Choroid plexus epithelial cell (primary cell): Measurements from ENCODE around the gene MRPL55.

Experiments
- DNase-seq: peaks from one replicate; pipeline ENCODE4 v3.0.0-alpha.2; 2010; ENCODE audit warnings: low read depth
- H3K4me3 ChIP-seq: 2 replicates; pipeline ENCODE4 v1.5.1; 2011; ENCODE audit warnings: low read depth, mild to moderate bottlenecking, control low read depth, low read length, moderate library complexity
- TF ChIP-seq, protein P1 (sequence below): conservative IDR thresholded peaks from 2 replicates; pipeline ENCODE4 v1.5.1; 2011; ENCODE audit warnings: low read depth, mild to moderate bottlenecking, control low read depth, inconsistent platforms, low read length, moderate library complexity

The MRPL55 gene

DNA sequence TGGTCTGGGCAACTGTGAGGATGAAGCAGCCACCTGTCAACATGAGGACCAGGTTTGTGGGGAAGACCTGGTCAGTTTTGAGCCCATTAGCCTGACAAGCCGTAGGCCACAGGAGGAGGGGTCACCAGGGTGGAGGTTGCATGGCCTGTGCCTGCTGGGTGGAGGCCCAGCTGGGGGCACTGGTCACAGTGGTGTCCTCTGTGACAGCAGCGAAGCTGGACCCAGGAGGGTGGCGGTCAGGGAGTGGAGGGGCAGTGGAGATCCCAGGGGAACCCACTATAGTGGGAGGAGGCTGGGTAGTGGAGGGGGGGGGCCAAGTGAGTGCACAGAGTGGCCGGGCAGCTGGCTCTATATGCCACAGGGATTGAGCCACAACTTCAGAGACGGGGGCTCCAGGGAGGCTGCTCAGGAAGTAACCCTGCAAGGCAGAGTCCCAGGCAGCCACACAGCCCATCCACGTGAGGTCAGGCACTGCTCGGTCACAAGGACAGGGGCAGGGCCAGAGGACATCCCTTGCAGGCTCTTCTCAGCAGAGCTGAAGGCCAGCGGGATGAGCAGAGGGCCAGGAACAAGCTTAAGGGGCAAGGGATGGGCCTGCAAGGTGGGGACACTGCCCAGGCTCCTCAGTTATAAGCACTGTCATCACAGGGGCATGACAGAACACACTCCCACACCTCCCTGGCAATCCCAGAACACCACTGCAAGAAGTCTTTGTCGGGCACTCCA, 3.7 kb downstream of the MRPL55 start:
- TF ChIP-seq, protein P1, sequence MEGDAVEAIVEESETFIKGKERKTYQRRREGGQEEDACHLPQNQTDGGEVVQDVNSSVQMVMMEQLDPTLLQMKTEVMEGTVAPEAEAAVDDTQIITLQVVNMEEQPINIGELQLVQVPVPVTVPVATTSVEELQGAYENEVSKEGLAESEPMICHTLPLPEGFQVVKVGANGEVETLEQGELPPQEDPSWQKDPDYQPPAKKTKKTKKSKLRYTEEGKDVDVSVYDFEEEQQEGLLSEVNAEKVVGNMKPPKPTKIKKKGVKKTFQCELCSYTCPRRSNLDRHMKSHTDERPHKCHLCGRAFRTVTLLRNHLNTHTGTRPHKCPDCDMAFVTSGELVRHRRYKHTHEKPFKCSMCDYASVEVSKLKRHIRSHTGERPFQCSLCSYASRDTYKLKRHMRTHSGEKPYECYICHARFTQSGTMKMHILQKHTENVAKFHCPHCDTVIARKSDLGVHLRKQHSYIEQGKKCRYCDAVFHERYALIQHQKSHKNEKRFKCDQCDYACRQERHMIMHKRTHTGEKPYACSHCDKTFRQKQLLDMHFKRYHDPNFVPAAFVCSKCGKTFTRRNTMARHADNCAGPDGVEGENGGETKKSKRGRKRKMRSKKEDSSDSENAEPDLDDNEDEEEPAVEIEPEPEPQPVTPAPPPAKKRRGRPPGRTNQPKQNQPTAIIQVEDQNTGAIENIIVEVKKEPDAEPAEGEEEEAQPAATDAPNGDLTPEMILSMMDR = no peak
- no peak for DNase-seq
- H3K4me3 ChIP-seq = no peak overlapping the region

DNA sequence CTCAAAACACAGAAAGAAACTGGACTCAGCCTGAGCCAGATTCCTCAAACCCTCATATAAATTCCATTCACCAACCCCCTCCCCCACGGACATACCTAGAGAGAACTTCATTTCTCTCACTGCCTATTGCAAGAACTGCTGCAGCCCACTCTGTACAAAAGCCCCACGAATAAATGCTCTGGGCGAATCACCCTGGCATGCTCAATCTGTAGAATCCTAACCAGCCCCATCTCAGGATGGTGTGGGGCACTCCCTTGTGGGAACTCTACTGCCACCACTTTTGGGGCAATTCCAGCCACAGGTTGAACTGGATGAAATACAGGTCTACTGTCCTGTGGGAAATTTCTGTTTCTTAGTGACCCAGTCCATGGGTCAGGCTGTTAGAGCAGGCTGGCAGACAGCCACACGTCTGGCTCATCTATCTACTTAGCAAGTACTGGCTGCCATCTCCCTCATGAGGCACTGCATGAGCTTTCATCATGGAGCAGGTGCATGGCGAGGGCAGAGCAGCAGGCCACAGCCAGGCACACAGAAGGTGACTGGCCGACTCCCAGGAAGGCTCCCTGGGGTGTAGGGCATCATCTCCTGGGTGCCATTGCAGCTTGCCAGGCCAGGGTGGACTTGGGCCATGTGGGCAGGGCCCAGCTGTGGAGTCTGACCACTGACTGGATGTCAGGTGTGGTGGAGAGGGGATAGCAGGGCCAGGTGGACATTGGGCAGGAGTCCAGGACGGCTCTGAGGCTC, 4.4 kb downstream of the MRPL55 start:
- TF ChIP-seq, protein P1 = no peak
- no peak overlapping the region for H3K4me3 ChIP-seq
- no peak for DNase-seq

DNA sequence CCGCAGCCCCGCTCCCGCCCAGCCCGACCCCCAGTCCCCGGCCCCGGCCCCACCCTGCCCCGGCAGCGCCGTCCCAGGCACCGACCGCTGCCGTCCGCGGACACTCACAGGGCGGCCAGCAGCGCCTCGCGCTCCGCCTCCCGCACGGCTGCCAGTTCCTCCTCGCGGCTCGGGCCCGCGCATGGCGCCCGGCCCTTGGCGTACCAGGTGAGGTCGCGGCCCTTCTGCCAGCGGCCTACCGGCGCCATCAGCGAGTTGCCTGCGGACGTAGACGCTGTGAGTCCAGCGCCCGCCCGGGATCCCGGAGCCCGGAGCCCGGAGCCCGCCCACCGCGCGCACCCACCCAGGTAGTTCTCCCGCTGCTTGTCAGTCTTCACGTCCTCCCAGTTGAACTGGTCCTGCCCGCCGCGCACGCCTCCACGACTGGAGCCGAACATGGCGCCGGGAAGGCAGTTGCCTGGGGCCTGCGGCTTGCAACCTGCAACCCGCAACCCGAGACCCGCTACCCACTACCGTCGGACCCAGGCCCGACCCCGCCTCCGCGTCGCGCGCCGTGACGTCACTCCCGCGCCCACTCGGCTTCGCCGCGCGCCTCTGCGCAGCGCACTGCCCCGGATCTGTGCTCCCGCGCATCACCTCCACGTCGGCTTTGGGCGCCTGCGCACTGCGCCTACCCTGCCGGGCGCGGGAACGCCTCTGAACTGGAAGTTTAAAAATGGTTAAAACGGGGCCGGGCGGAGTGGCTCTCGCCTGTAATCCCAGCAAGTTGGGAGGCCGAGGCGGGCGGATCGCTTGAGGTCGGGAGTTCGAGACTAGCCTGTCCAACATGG, 6.1 kb downstream of the MRPL55 start, which contains the start of gene C1orf35:
C1orf35 (minus strand) TSS at position 535 of the 830 bp plus-strand sequence; CDS start at position 437, 98 bp downstream.
- DNase-seq = peak; percentile 92
- TF ChIP-seq, protein P1 = no peak
- H3K4me3 ChIP-seq = peak within 1 kb of the TSS; percentile 99

DNA sequence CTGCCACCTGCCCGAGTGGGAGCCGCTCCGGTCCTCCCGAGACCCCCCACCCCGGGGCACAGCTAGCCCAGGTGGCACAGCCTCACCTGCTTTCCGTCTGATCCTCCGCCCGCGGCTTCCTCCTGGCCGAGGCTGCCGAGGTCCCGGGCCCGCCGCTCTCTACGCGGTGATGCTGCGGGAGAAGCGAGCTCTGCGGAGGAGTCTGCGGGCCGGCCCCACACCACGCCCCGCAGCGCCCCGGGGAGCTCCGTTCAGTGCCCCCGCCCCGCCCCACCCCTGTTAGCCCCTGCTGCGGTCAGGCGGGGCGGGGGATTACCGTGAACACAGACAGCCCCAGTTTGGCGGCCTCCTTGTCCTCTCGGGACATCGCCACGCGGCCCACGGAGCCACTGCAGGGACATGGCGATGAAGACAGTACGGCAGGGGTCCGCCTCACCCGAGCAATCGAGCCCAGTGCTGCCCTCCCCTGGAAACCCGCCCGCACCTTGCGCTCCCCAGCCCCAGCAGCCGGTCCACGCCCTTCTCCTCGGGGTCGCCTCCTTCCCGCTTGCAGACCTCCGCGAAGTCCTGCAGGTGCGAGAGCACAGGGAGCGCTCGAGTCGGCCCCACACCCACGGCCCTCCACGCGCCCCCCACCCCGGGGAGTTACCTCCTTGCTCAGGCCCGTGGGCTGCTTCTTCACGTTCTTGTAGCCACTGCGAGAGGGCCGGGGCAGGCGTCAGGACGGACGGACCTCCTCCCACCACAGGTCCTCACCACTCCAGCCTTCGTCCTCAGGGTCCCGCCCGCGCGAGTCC, 6.9 kb downstream of the MRPL55 start:
- TF ChIP-seq, protein P1 = peak; percentile 38
- DNase-seq = peak; percentile 32
- H3K4me3 ChIP-seq = peak overlapping the region; percentile 99

DNA sequence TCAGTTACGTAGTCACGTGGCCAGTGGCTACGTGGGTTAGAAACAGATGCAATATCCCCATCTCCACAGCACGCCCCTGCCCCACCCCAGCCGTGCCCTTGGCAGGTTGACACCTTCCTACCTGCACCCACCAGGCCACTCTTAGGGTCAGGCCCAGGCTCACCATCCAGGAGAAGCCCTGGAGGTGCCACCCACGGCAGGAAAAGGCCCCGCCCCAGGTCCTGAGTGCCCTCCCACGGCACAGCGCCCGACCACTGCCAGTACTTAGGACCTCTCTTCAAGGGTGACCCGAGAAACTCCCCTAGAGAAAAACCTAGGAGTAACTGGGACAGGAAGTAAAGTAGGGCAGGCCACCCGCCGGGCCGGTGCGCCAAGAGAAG, 7.5 kb downstream of the MRPL55 start:
- peak overlapping the region; percentile 99 for H3K4me3 ChIP-seq
- TF ChIP-seq, protein P1 = no peak
- no peak for DNase-seq
